KMS-11 (cell line): ENCODE data around the gene PPM1J.
"Not testable (repeated sequence)": the region's sequence is repeated elsewhere in the genome, so short reads cannot be mapped to it uniquely, and the experiment has no call there.

Experiments
- H2AFZ ChIP-seq: fragments of 200-600 bp; sonication (generic); 2 replicates; pipeline ENCODE4 v1.6.1; 2016; ENCODE audit warnings: antibody characterized with exemption, mixed run types, low read depth
- H3K27ac ChIP-seq: fragments of 200-600 bp; sonication (generic); 2 replicates; pipeline ENCODE4 v1.6.1; 2016; ENCODE audit warnings: mild to moderate bottlenecking, mixed run types
- H3K27me3 ChIP-seq: fragments of 200-600 bp; sonication (generic); 2 replicates; pipeline ENCODE4 v1.6.1; 2017; ENCODE audit warnings: mild to moderate bottlenecking, low read depth, mixed run types, moderate library complexity; ENCODE audit not compliant: insufficient read depth
- H3K36me3 ChIP-seq: fragments of 200-600 bp; sonication (generic); 2 replicates; pipeline ENCODE4 v1.6.1; 2017; ENCODE audit warnings: mild to moderate bottlenecking, mixed run types; ENCODE audit not compliant: insufficient read depth
- H3K4me1 ChIP-seq: fragments of 200-600 bp; sonication (generic); 2 replicates; pipeline ENCODE4 v1.6.1; 2016; ENCODE audit warnings: mild to moderate bottlenecking, low read depth, mixed run types; ENCODE audit not compliant: poor library complexity, severe bottlenecking
- H3K4me2 ChIP-seq: fragments of 200-600 bp; sonication (generic); 2 replicates; pipeline ENCODE4 v1.7.0; 2016; ENCODE audit warnings: mild to moderate bottlenecking, mixed run types
- H3K4me3 ChIP-seq: fragments of 200-600 bp; sonication (generic); IDR thresholded peaks from 2 replicates; pipeline ENCODE4 v1.6.1; 2017; ENCODE audit warnings: low read depth, low read length, mixed read lengths; ENCODE audit not compliant: insufficient read depth
- H3K79me2 ChIP-seq: fragments of 200-600 bp; sonication (generic); 2 replicates; pipeline ENCODE4 v1.6.1; 2016; ENCODE audit warnings: low read depth, mixed run types; ENCODE audit not compliant: insufficient read depth
- H3K9ac ChIP-seq: fragments of 200-600 bp; sonication (generic); 2 replicates; pipeline ENCODE4 v1.6.1; 2016; ENCODE audit warnings: mild to moderate bottlenecking, mixed run types
- H4K20me1 ChIP-seq: fragments of 200-600 bp; sonication (generic); 2 replicates; pipeline ENCODE4 v1.6.1; 2016; ENCODE audit warnings: mild to moderate bottlenecking, mixed run types; ENCODE audit not compliant: insufficient read depth
- CTCF ChIP-seq: fragments of 200-600 bp; sonication (generic); conservative IDR thresholded peaks from 2 replicates; pipeline ENCODE4 v1.6.1; 2017; ENCODE audit warnings: low read depth, mild to moderate bottlenecking, antibody characterized with exemption, low read length, moderate library complexity, mixed read lengths

The PPM1J gene

DNA sequence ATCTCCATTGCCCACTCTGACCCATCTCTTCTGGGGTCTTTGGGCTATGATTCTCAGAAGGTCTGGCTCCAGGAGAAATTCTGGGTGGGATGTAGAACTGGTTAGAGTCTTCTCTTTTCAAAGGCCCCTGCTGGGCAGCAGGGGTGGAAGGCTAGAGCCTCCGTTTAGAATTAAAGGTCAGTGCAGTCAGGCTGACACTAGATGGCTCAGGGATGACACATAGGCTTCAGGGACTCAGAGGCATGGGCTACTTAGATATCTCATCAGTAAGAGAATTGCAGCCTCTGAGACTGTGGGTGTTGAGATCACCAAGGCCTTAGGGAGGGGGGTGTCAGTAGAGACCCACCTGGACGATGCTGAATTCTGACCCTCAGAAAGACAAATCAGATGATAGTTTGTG lies 12.6 kb upstream of the PPM1J start:
- Histone ChIP-seq H3K27ac (no peak overlapping the region), H3K79me2 (no peaks in the 10 kb centered on the region), H3K9ac (no peak overlapping the region), H2AFZ (no peak overlapping the region), H3K4me2 (no peak overlapping the region), H4K20me1 (no peaks in the 10 kb centered on the region), H3K4me1 (no peaks in the 10 kb centered on the region), H3K4me3 (no peak overlapping the region), H3K27me3 (no peaks in the 10 kb centered on the region), H3K36me3 (no peaks in the 10 kb centered on the region)
- no peak for TF ChIP-seq CTCF

DNA sequence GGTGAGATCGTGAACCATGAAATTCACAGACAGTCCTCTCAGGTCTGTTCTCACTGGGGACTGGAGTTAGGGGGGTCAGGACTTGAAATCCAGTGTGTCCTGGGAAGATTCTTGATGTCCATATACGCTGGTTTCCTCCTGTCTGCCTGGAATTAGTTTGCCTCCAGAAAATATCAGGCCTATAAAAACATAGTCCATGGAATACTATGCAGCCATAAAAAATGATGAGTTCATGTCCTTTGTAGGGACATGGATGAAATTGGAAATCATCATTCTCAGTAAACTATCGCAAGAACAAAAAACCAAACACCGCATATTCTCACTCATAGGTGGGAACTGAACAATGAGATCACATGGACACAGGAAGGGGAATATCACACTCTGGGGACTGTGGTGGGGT lies 9.1 kb upstream of the PPM1J start:
- H3K9ac ChIP-seq, H3K27ac ChIP-seq, H3K79me2 ChIP-seq, H2AFZ ChIP-seq, H3K36me3 ChIP-seq, H3K4me2 ChIP-seq, H4K20me1 ChIP-seq, H3K27me3 ChIP-seq, H3K4me1 ChIP-seq, H3K4me3 ChIP-seq: not testable (repeated sequence)

DNA sequence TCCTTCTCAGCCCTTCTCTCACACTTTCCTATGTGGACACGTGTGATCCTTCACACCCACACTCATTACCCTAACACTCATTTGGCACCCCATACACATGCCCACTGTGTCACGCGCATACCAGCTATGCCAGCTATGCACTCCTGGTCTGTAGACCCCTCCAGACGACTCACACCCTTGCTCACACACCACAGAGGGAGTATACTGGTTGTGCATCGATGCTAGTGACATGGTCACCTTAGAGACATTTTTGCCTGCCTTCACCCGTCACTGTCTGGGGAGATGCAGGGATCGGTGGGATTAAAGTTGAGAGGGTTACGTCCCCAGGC lies 8.3 kb upstream of the PPM1J start:
- no peaks in the 10 kb centered on the region for H3K79me2 ChIP-seq
- no peak overlapping the region for H3K9ac ChIP-seq
- TF ChIP-seq CTCF = no peak
- H3K36me3 ChIP-seq = no peaks in the 10 kb centered on the region
- H2AFZ ChIP-seq = no peak overlapping the region
- no peaks in the 10 kb centered on the region for H3K4me1 ChIP-seq
- H3K27ac ChIP-seq = no peak overlapping the region
- no peak overlapping the region for H3K4me2 ChIP-seq
- no peaks in the 10 kb centered on the region for H3K27me3 ChIP-seq
- no peak overlapping the region for H3K4me3 ChIP-seq
- H4K20me1 ChIP-seq = no peaks in the 10 kb centered on the region

DNA sequence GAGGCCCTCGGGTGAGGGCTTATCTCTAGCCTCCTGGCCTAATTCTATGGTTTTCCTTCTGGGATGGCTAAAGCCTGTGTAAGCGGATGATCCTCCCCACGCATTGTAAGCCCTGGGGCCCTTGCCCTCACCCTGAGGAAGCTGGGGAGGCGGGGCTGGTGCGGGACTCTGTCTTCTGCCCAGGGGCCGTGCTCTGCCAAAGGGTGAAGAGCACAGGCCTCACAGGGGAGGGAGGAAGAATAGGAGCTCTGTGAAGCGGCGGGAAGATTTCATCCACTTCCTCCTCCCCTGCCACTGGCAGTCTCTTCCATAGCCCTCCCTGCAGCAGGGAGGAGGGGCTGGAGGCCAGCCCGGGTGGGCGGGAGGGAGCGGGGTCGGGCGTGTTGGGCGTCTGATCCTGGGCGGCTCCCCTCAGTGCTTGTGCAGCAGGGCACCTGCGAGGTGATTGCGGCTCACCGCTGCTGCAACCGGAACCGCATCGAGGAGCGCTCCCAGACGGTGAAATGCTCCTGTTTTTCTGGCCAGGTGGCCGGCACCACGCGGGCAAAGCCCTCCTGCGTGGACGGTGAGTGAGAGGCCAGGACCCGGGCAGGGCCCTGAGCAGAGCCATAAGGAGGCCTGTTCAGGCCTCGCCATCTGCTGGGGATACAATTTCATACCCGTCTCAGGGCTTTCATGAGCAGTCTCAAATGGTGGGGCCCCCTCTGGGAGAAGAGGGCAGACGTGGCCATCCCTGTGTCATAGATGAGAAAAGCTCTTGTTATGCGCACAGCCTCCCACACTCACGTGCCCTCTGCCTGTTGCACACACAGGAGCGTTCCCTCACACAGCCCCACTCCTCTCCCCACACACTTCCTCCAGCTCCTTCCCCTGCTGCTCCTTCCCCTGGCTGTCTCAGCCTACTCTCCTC lies 7.7 kb upstream of the PPM1J start:
- H3K4me3 ChIP-seq = no peak overlapping the region
- H3K4me1 ChIP-seq = no peaks in the 10 kb centered on the region
- H3K36me3 ChIP-seq = no peaks in the 10 kb centered on the region
- H3K4me2 ChIP-seq = no peak overlapping the region
- H4K20me1 ChIP-seq = no peaks in the 10 kb centered on the region
- H3K27ac ChIP-seq = no peak overlapping the region
- H3K27me3 ChIP-seq = no peaks in the 10 kb centered on the region; the same call in 1 of the 2 replicates
- no peak for TF ChIP-seq CTCF
- H3K79me2 ChIP-seq = no peaks in the 10 kb centered on the region
- H3K9ac ChIP-seq = no peak overlapping the region
- H2AFZ ChIP-seq = no peak overlapping the region

- H3K4me2 ChIP-seq = no peak overlapping the region
- no peak overlapping the region for H3K9ac ChIP-seq
- no peaks in the 10 kb centered on the region for H3K4me1 ChIP-seq
- no peak overlapping the region for H3K27ac ChIP-seq
- no peak overlapping the region for H2AFZ ChIP-seq
- no peak overlapping the region for H3K4me3 ChIP-seq
- no peaks in the 10 kb centered on the region for H4K20me1 ChIP-seq
- H3K27me3 ChIP-seq = no peaks in the 10 kb centered on the region; the same call in 1 of the 2 replicates
- no peaks in the 10 kb centered on the region for H3K36me3 ChIP-seq
- H3K79me2 ChIP-seq = no peaks in the 10 kb centered on the region
- TF ChIP-seq CTCF = no peak
These were observed 6.9 kb upstream of the PPM1J start for GRCh38 chr1:112721966-112722524.

GRCh38 chr1:112721294-112721693 lies 6.2 kb upstream of the PPM1J start:
- H3K27ac ChIP-seq, H3K27me3 ChIP-seq, H2AFZ ChIP-seq: not testable (repeated sequence)

More at GRCh38 chr1:112721294-112721693, 6.2 kb upstream of the PPM1J start:
- H3K36me3 ChIP-seq, H3K4me3 ChIP-seq, H3K9ac ChIP-seq, H3K4me2 ChIP-seq, H3K4me1 ChIP-seq, H3K79me2 ChIP-seq, H4K20me1 ChIP-seq: not testable (repeated sequence)
